OCI-LY3 (cell line): ENCODE results near the gene TVP23C.
"Not testable (repeated sequence)": the region's sequence is repeated elsewhere in the genome, so short reads cannot be mapped to it uniquely, and the experiment has no call there.

Experiments used
- CTCF ChIP-seq: fragments of 200-600, 300-600 bp; sonication (generic); IDR thresholded peaks from 2 replicates; pipeline ENCODE4 v1.5.1; 2014; ENCODE audit warnings: antibody characterized with exemption, low read length, low read depth
- EZH2phosphoT487 ChIP-seq: fragments of 200-600 bp; shearing (Covaris generic); IDR thresholded peaks from 2 replicates; pipeline ENCODE4 v1.6.1; 2018; ENCODE audit warnings: antibody characterized with exemption, mixed run types, low read depth

- TF ChIP-seq CTCF, EZH2phosphoT487: not testable (repeated sequence)
Observed at GRCh38 chr17:15573870-15574269, 10.6 kb upstream of the TVP23C start.
